Mucosa of stomach (tissue), 1 donor: ENCODE results near the gene ADH7.

Experiments
- H3K27me3 ChIP-seq: one replicate; pipeline ENCODE4 v1.7.0; 2013; ENCODE audit warnings: mild to moderate bottlenecking, low read length; ENCODE audit not compliant: control insufficient read depth, insufficient read depth
- H3K36me3 ChIP-seq: one replicate; pipeline ENCODE4 v1.7.0; 2013; ENCODE audit warnings: low read length; ENCODE audit not compliant: control insufficient read depth, insufficient read depth
- H3K4me1 ChIP-seq: one replicate; pipeline ENCODE4 v1.7.0; 2013; ENCODE audit warnings: mild to moderate bottlenecking, low read length; ENCODE audit not compliant: control insufficient read depth, insufficient read depth
- H3K4me3 ChIP-seq: one replicate; pipeline ENCODE4 v1.7.0; 2013; ENCODE audit warnings: low read length
- H3K9ac ChIP-seq: one replicate; pipeline ENCODE4 v1.7.0; 2013; ENCODE audit warnings: mild to moderate bottlenecking, low read length, moderate library complexity
- H3K9me3 ChIP-seq: one replicate; pipeline ENCODE4 v1.7.0; 2013; ENCODE audit warnings: mild to moderate bottlenecking, low read length, moderate library complexity; ENCODE audit not compliant: control insufficient read depth
- donor health status: Pancreatic carcinoma.

Gene ADH7

DNA sequence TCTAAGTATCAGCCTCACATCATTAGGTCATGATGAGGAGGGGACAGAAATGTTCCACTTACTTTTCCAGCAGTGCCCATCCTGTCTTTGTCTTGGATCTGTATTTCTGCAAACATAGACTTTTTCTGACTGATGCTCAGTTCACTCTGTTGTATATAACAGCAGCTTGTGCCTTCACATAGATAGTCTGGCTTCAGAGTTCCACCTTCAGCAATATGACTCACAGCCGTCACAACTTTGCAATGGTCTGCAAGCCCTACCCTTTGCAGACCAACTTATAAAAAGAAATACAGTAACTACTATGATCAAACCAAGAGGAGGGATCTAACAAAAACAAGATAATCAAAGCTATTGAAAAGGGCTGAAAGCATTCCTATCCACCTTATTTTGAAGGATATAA is at the start of gene ADH7:
Gene ADH7 (minus strand): TSS at position 189 of the 400 bp plus-strand sequence. CDS start 109 bp downstream, at position 80.
- Histone ChIP-seq H3K4me3 (no peak within 1 kb of the TSS), H3K9ac (no peak within 1 kb of the TSS), H3K9me3 (no peaks in the 10 kb centered on the region), H3K27me3 (no peaks in the 10 kb centered on the region), H3K36me3 (no peaks in the 10 kb centered on the region), H3K4me1 (peaks cover 29% of the 10 kb centered on the region)

- Histone ChIP-seq H3K4me1 (no peaks in the 10 kb centered on the region), H3K9me3 (peaks cover 3% of the 10 kb centered on the region), H3K9ac (no peak overlapping the region), H3K4me3 (no peak overlapping the region), H3K36me3 (no peaks in the 10 kb centered on the region), H3K27me3 (no peaks in the 10 kb centered on the region)
Observed at GRCh38 chr4:99483636-99484035, 48.5 kb upstream of the ADH7 start.

GRCh38 chr4:99473131-99473530 is 38.0 kb upstream of the ADH7 start:
- H3K4me1 ChIP-seq = no peaks in the 10 kb centered on the region

GRCh38 chr4:99471896-99472295 is 36.8 kb upstream of the ADH7 start:
- no peaks in the 10 kb centered on the region for H3K9me3 ChIP-seq
- no peaks in the 10 kb centered on the region for H3K36me3 ChIP-seq
- no peaks in the 10 kb centered on the region for H3K4me1 ChIP-seq
- H3K9ac ChIP-seq = no peak overlapping the region
- H3K4me3 ChIP-seq = no peak overlapping the region
- H3K27me3 ChIP-seq = no peaks in the 10 kb centered on the region

More at GRCh38 chr4:99473131-99473530, 38.0 kb upstream of the ADH7 start:
- Histone ChIP-seq H3K36me3 (no peaks in the 10 kb centered on the region), H3K9ac (no peak overlapping the region), H3K27me3 (no peaks in the 10 kb centered on the region), H3K4me3 (no peak overlapping the region), H3K9me3 (no peaks in the 10 kb centered on the region)

DNA sequence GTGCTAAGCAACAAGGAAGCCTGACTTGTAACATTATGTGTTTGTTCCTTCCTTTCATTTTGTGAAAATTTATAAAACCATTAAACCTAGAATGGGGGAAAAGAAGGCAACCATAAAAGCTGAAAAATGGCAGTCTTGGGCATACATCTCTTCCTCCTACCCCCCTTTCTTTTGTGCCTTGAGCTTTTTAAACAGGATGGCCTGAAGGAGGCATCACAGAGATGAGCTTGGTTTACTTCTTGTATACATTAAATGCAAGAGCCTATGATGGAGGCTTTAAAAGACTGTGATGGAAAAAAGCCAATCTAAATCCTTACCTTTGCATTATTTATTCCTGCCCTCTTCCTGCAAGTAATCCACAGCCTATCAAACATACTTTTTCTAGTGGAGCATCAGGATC is 36.2 kb upstream of the ADH7 start:
- H3K9ac ChIP-seq = no peak overlapping the region
- H3K27me3 ChIP-seq = no peaks in the 10 kb centered on the region
- H3K36me3 ChIP-seq = no peaks in the 10 kb centered on the region
- H3K4me3 ChIP-seq = no peak overlapping the region
- H3K4me1 ChIP-seq = no peaks in the 10 kb centered on the region
- H3K9me3 ChIP-seq = no peaks in the 10 kb centered on the region

DNA sequence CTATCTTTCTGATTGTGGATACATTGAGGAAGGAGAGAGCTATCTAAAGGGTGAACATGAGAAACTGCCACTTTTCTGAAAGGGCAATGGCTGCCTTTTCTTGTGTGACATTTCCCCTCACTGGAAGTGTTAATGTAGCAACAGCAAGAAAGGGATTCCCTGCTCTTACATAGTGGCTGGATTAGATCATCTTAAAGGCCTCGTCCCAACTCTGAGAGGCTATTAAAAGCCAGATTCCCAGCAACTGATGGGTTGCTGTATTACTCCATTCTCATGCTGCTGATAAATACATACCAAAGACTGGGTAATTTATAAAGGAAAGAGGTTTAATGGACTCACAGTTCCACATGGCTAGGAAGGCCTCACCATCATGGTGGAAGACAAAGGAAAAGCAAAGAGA is 33.7 kb upstream of the ADH7 start:
- no peak overlapping the region for H3K9ac ChIP-seq
- H3K9me3 ChIP-seq = no peaks in the 10 kb centered on the region
- no peaks in the 10 kb centered on the region for H3K4me1 ChIP-seq
- H3K4me3 ChIP-seq = no peak overlapping the region
- H3K36me3 ChIP-seq = no peaks in the 10 kb centered on the region
- no peaks in the 10 kb centered on the region for H3K27me3 ChIP-seq

DNA sequence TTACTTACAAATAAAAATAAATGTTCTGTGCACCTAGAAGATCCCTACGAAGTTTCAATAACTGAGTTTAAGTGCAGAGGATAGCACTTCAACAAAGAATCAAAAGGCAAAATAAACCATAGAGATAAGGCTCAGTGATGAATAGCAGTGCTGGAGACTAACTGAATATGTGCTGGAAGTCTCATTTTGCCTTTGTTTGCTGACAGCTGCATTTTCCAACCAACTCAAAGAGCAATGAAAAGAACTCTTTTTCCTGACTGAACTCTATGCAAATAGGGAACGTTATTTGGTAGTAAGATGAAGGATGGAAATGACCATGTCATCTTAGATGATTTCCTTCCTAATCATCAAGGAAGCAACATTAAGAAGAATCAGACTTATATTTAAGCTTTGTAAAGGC is 32.7 kb upstream of the ADH7 start:
- no peaks in the 10 kb centered on the region for H3K36me3 ChIP-seq
- no peak overlapping the region for H3K9ac ChIP-seq
- H3K4me1 ChIP-seq = no peaks in the 10 kb centered on the region
- no peak overlapping the region for H3K4me3 ChIP-seq
- no peaks in the 10 kb centered on the region for H3K9me3 ChIP-seq
- H3K27me3 ChIP-seq = no peaks in the 10 kb centered on the region

GRCh38 chr4:99463566-99463965 is 28.4 kb upstream of the ADH7 start:
- no peak overlapping the region for H3K4me3 ChIP-seq
- no peaks in the 10 kb centered on the region for H3K9me3 ChIP-seq
- no peak overlapping the region for H3K9ac ChIP-seq
- no peaks in the 10 kb centered on the region for H3K36me3 ChIP-seq
- H3K4me1 ChIP-seq = peaks cover 31% of the 10 kb centered on the region
- no peaks in the 10 kb centered on the region for H3K27me3 ChIP-seq

- no peaks in the 10 kb centered on the region for H3K36me3 ChIP-seq
- peaks cover 32% of the 10 kb centered on the region for H3K4me1 ChIP-seq
- H3K9ac ChIP-seq = no peak overlapping the region
- no peaks in the 10 kb centered on the region for H3K27me3 ChIP-seq
- H3K9me3 ChIP-seq = no peaks in the 10 kb centered on the region
- H3K4me3 ChIP-seq = no peak overlapping the region
Observed at GRCh38 chr4:99462875-99463464, 27.8 kb upstream of the ADH7 start.

DNA sequence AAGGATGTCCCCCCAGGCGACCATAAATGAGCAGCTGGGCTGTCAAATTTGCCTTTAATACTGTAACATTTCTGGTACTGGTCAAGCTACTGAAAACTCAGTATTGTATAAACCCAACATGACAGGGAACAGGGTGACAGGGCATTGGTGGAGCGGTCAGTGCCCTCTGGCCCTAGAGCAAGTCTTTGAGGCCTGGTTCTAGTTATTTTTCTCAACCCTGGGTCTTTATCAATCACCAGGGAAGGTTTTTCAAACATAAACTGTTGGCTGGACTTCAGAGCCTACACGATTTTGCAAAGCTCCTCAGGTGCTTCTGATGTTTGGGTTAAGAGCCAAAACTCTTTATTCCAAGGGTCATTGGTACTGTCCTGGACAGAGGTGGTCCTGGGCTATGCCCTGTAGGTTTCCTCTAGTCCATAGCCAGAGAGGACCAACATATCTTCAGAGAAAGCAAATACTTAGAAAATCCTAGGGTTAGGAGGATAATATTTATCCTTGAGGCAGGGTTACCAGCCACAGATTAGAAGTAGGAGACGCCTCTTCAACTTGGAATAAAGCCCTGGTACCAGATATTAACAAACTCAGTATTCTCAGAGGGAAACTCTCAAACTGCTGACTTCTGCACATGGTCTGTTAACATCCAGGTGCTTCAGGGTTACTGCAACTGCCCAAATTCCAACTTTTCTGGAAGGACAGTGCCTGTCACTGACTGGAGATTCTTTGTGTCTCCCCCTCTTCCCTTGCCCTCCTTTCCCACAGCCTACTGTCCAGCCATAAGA is 26.7 kb upstream of the ADH7 start:
- no peak overlapping the region for H3K9ac ChIP-seq
- H3K36me3 ChIP-seq = no peaks in the 10 kb centered on the region
- peaks cover 38% of the 10 kb centered on the region for H3K4me1 ChIP-seq
- no peaks in the 10 kb centered on the region for H3K9me3 ChIP-seq
- H3K27me3 ChIP-seq = no peaks in the 10 kb centered on the region
- H3K4me3 ChIP-seq = no peak overlapping the region

DNA sequence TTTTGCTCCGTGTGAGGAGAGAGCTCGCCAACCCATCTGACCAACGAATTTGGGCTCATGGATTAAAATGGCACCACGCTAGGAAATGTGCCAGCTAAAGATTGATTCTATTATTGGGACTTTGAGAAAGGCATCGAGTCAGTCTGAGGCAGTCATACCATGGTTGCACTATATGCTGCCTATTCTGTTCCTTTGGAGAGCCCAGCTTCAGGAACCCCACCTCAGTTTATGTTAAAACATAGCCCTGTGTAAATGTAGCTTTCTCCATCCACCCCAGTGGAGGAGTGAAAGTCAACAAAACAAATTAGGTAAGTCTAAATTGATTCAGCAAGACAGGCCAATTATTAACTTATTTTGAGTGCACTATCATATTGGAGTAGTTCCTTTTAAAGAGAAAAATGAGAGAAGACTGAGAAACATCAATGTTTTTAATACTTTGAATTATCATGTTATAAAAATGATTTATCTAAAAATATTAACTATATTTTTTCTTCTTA is 24.5 kb upstream of the ADH7 start:
- no peaks in the 10 kb centered on the region for H3K27me3 ChIP-seq
- no peaks in the 10 kb centered on the region for H3K9me3 ChIP-seq
- no peak overlapping the region for H3K9ac ChIP-seq
- H3K36me3 ChIP-seq = no peaks in the 10 kb centered on the region
- H3K4me1 ChIP-seq = peaks cover 38% of the 10 kb centered on the region
- peak overlapping the region; percentile 6 for H3K4me3 ChIP-seq

GRCh38 chr4:99458911-99459447 is 23.8 kb upstream of the ADH7 start:
- Histone ChIP-seq H3K4me1 (peaks cover 38% of the 10 kb centered on the region), H3K4me3 (peak overlapping the region; percentile 6), H3K36me3 (no peaks in the 10 kb centered on the region), H3K9me3 (no peaks in the 10 kb centered on the region), H3K27me3 (no peaks in the 10 kb centered on the region), H3K9ac (no peak overlapping the region)
